H1 (cell line): Measurements from ENCODE around the gene TNPO3. TPM values are rescaled to one million over a fixed set of nuclear protein-coding genes. Genes with fewer than 3 reads are reported as not detected.

Source experiments
- BCL11A ChIP-seq, 2 experiments: IDR thresholded peaks; one replicate each; pipeline ENCODE4 v1.6.1; 2011; ENCODE audit warnings: low read depth in 2 of 2, low read length in 2 of 2, mild to moderate bottlenecking in 2 of 2
- RBBP5 ChIP-seq: IDR thresholded peaks from 2 replicates; pipeline ENCODE4 v1.7.1; 2012; ENCODE audit warnings: low read depth, mild to moderate bottlenecking, inconsistent platforms, low read length, moderate library complexity, borderline replicate concordance
- TCF12 ChIP-seq: IDR thresholded peaks from 2 replicates; pipeline ENCODE4 v1.6.1; 2011; ENCODE audit warnings: low read depth, mild to moderate bottlenecking, low read length
- polyA plus RNA-seq, 7 experiments: library from polyadenylated mRNA; depleted of rRNA in 3 of 7; stranded (reverse) in 5 of 7; unstranded in 2 of 7; fragments of >200 nt in 5 of 7; fragments of 200-250 nt in 2 of 7; gene quantifications; 1 replicate in 5 of 7; 2 replicates in 1 of 7; 4 replicates in 1 of 7; pipeline versions ENCODE4 v1.2.1 to v1.2.3, GENCODE V29; 2011 to 2013; ENCODE audit warnings: missing spikeins in 2 of 7, mixed read lengths in 2 of 7
- total RNA-seq: library from RNA; stranded (reverse); fragmentation: NEBNext Ultra II Directional; extraction: Animal tissue kit (Norgen Biotek cat#: 25700); gene quantifications from 2 replicates; pipeline ENCODE4 v1.2.1, GENCODE V29; 2021
- TF ChIP-seq, protein P1 (sequence below): fragments of 300-600 bp; sonication (generic); IDR thresholded peaks from 2 replicates; pipeline ENCODE4 v1.7.1; 2012; ENCODE audit warnings: low read length, moderate library complexity, mild to moderate bottlenecking, inconsistent platforms; ENCODE audit not compliant: insufficient replicate concordance
- TF ChIP-seq, protein P2 (sequence below), 3 experiments: IDR thresholded peaks; 1 replicate in 2 of 3; 2 replicates in 1 of 3; pipeline versions ENCODE4 v1.5.1 to v1.6.1; 2011; ENCODE audit warnings: low read length in 3 of 3, mild to moderate bottlenecking in 3 of 3, inconsistent platforms in 2 of 3, low read depth in 1 of 3, moderate library complexity in 1 of 3; ENCODE audit not compliant: insufficient read depth in 1 of 3; ENCODE audit errors: control extremely low read depth in 1 of 3

TNPO3 gene
- total and polyA plus RNA-seq, 2 of the 8 experiments (the other 6 are each of a cell fraction or from before 2014, with no cell fraction given), result 67.6 to 99.2 TPM

DNA sequence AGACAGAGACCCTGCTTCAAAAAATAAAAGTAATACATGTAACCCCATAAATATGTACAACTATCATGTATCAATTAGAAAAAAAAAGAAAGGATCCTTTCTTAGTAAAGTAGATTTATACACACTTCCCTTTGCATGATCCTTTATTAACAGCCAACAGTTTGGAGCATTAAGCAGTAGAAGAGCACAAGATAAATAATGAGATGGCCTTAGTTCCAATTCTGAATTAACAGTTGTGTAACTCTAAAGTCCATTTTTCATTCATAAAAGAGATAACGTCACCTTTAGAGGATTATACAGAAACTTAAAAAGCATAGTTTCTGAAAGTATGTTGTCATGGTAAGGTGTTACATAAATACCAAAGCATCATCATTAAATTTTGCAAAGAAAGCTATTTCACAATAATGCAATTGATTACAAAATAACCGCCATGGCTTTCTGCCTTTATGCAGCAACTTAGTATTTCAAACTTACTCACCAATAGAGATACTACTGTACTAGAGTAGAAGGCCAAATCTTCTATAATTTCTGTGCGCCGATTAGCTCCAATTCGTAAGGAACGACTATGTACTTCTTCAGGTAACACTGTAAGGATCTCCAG lies 40.3 kb downstream of the TNPO3 start (continued):
- TF ChIP-seq, protein P1, sequence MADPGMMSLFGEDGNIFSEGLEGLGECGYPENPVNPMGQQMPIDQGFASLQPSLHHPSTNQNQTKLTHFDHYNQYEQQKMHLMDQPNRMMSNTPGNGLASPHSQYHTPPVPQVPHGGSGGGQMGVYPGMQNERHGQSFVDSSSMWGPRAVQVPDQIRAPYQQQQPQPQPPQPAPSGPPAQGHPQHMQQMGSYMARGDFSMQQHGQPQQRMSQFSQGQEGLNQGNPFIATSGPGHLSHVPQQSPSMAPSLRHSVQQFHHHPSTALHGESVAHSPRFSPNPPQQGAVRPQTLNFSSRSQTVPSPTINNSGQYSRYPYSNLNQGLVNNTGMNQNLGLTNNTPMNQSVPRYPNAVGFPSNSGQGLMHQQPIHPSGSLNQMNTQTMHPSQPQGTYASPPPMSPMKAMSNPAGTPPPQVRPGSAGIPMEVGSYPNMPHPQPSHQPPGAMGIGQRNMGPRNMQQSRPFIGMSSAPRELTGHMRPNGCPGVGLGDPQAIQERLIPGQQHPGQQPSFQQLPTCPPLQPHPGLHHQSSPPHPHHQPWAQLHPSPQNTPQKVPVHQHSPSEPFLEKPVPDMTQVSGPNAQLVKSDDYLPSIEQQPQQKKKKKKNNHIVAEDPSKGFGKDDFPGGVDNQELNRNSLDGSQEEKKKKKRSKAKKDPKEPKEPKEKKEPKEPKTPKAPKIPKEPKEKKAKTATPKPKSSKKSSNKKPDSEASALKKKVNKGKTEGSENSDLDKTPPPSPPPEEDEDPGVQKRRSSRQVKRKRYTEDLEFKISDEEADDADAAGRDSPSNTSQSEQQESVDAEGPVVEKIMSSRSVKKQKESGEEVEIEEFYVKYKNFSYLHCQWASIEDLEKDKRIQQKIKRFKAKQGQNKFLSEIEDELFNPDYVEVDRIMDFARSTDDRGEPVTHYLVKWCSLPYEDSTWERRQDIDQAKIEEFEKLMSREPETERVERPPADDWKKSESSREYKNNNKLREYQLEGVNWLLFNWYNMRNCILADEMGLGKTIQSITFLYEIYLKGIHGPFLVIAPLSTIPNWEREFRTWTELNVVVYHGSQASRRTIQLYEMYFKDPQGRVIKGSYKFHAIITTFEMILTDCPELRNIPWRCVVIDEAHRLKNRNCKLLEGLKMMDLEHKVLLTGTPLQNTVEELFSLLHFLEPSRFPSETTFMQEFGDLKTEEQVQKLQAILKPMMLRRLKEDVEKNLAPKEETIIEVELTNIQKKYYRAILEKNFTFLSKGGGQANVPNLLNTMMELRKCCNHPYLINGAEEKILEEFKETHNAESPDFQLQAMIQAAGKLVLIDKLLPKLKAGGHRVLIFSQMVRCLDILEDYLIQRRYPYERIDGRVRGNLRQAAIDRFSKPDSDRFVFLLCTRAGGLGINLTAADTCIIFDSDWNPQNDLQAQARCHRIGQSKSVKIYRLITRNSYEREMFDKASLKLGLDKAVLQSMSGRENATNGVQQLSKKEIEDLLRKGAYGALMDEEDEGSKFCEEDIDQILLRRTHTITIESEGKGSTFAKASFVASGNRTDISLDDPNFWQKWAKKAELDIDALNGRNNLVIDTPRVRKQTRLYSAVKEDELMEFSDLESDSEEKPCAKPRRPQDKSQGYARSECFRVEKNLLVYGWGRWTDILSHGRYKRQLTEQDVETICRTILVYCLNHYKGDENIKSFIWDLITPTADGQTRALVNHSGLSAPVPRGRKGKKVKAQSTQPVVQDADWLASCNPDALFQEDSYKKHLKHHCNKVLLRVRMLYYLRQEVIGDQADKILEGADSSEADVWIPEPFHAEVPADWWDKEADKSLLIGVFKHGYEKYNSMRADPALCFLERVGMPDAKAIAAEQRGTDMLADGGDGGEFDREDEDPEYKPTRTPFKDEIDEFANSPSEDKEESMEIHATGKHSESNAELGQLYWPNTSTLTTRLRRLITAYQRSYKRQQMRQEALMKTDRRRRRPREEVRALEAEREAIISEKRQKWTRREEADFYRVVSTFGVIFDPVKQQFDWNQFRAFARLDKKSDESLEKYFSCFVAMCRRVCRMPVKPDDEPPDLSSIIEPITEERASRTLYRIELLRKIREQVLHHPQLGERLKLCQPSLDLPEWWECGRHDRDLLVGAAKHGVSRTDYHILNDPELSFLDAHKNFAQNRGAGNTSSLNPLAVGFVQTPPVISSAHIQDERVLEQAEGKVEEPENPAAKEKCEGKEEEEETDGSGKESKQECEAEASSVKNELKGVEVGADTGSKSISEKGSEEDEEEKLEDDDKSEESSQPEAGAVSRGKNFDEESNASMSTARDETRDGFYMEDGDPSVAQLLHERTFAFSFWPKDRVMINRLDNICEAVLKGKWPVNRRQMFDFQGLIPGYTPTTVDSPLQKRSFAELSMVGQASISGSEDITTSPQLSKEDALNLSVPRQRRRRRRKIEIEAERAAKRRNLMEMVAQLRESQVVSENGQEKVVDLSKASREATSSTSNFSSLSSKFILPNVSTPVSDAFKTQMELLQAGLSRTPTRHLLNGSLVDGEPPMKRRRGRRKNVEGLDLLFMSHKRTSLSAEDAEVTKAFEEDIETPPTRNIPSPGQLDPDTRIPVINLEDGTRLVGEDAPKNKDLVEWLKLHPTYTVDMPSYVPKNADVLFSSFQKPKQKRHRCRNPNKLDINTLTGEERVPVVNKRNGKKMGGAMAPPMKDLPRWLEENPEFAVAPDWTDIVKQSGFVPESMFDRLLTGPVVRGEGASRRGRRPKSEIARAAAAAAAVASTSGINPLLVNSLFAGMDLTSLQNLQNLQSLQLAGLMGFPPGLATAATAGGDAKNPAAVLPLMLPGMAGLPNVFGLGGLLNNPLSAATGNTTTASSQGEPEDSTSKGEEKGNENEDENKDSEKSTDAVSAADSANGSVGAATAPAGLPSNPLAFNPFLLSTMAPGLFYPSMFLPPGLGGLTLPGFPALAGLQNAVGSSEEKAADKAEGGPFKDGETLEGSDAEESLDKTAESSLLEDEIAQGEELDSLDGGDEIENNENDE, result no peak
- TF ChIP-seq TCF12 (no peak), RBBP5 (no peak), BCL11A (IDR thresholded peaks at IDR 0.05; ENCODE audit: low read depth in 2 of 2, low read length in 2 of 2) (no peak)
- TF ChIP-seq, protein P2, sequence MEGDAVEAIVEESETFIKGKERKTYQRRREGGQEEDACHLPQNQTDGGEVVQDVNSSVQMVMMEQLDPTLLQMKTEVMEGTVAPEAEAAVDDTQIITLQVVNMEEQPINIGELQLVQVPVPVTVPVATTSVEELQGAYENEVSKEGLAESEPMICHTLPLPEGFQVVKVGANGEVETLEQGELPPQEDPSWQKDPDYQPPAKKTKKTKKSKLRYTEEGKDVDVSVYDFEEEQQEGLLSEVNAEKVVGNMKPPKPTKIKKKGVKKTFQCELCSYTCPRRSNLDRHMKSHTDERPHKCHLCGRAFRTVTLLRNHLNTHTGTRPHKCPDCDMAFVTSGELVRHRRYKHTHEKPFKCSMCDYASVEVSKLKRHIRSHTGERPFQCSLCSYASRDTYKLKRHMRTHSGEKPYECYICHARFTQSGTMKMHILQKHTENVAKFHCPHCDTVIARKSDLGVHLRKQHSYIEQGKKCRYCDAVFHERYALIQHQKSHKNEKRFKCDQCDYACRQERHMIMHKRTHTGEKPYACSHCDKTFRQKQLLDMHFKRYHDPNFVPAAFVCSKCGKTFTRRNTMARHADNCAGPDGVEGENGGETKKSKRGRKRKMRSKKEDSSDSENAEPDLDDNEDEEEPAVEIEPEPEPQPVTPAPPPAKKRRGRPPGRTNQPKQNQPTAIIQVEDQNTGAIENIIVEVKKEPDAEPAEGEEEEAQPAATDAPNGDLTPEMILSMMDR (IDR thresholded peaks at IDR 0.05; ENCODE audit: control extremely low read depth in 1 of 3, insufficient read depth in 1 of 3, low read depth in 1 of 3, low read length in 3 of 3), result no peak
